ENCODE data around the gene GANAB. TPM values are rescaled to one million over a fixed set of nuclear protein-coding genes. Genes with fewer than 3 reads are reported as not detected.
"Not testable (repeated sequence)": the region's sequence is repeated elsewhere in the genome, so short reads cannot be mapped to it uniquely, and the experiment has no call there.

GANAB gene
- total and polyA plus RNA-seq, 2 donors from 2014 or later, result 110 to 309 TPM

DNA sequence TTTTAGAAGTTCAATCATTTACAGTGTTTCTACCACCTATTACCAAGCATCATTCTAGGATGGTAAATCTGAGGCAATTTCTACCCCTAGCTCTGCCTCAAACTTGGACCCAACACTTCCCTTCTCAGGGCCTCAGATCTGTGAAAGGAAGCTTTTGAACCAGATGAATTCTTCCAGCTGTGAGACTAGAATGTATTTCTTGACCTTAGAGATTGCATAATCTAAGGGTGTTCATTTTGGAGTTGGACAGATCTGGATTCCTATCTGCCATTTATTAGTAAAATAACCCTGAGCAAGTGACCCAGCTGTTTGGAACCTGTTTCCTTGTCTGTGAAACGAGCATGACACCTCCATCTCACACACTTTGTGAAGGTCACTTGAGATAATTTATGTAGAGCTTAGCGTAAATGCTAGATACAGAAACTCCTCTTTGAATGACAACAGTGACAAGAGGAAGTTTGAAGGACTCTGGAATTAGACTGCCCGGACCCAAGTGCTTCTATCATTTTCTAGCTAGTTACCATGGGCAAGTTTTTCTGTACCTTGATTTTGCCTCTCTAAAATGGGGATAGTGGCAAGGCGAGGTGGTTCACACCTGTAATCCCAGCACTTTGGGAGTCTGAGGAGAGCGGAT lies 10.5 kb upstream of the GANAB start:
- Histone ChIP-seq H3K27me3 (ENCODE audit: control insufficient read depth, insufficient read depth, low read length) (no peaks in the 10 kb centered on the region), H3K4me3 (ENCODE audit: low read length in 3 of 3) (no peak overlapping the region), H3K9me3 (ENCODE audit: control insufficient read depth in 2 of 3, insufficient read depth in 1 of 3, low read length in 3 of 3) (no peaks in the 10 kb centered on the region), H3K4me1 (ENCODE audit: control insufficient read depth in 2 of 3, insufficient read depth in 2 of 3, low read depth in 1 of 3, low read length in 3 of 3) (peaks cover 0 to 4% (median 4%) of the 10 kb centered on the region in 3 donors), H3K36me3 (ENCODE audit: control insufficient read depth in 2 of 3, insufficient read depth in 3 of 3, low read length in 3 of 3) (no peaks in the 10 kb centered on the region), H3K27ac (ENCODE audit: low read depth in 2 of 2, low read length in 2 of 2) (no peak overlapping the region), H3K9ac (ENCODE audit: low read length in 3 of 3) (no peak overlapping the region)
- DNase-seq (peak in 1 of 5 donors; percentile 15), FAIRE-seq (no peak)
- TF ChIP-seq, protein P1, sequence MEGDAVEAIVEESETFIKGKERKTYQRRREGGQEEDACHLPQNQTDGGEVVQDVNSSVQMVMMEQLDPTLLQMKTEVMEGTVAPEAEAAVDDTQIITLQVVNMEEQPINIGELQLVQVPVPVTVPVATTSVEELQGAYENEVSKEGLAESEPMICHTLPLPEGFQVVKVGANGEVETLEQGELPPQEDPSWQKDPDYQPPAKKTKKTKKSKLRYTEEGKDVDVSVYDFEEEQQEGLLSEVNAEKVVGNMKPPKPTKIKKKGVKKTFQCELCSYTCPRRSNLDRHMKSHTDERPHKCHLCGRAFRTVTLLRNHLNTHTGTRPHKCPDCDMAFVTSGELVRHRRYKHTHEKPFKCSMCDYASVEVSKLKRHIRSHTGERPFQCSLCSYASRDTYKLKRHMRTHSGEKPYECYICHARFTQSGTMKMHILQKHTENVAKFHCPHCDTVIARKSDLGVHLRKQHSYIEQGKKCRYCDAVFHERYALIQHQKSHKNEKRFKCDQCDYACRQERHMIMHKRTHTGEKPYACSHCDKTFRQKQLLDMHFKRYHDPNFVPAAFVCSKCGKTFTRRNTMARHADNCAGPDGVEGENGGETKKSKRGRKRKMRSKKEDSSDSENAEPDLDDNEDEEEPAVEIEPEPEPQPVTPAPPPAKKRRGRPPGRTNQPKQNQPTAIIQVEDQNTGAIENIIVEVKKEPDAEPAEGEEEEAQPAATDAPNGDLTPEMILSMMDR (IDR thresholded peaks at IDR 0.05; ENCODE audit: borderline replicate concordance, extremely low read depth, insufficient read depth), result no peak
- intact Hi-C loops (cut with DNase I), result no loop called here

GRCh38 chr11:62654297-62654696 lies 7.9 kb upstream of the GANAB start:
- Histone ChIP-seq H3K36me3 (ENCODE audit: control insufficient read depth in 2 of 3, insufficient read depth in 3 of 3, low read length in 3 of 3) (peaks cover 0 to 4% (median 4%) of the 10 kb centered on the region in 3 donors), H3K4me3 (ENCODE audit: low read length in 3 of 3) (no peak overlapping the region), H3K9me3 (ENCODE audit: control insufficient read depth in 2 of 3, insufficient read depth in 1 of 3, low read length in 3 of 3) (no peaks in the 10 kb centered on the region), H3K4me1 (ENCODE audit: control insufficient read depth in 2 of 3, insufficient read depth in 2 of 3, low read depth in 1 of 3, low read length in 3 of 3) (peaks cover 0 to 8% (median 4%) of the 10 kb centered on the region in 3 donors), H3K9ac (ENCODE audit: low read length in 3 of 3) (no peak overlapping the region), H3K27ac (ENCODE audit: low read depth in 2 of 2, low read length in 2 of 2) (no peak overlapping the region), H3K27me3 (ENCODE audit: control insufficient read depth, insufficient read depth, low read length) (no peaks in the 10 kb centered on the region)
- TF ChIP-seq, protein P1 (IDR thresholded peaks at IDR 0.05; ENCODE audit: borderline replicate concordance, extremely low read depth, insufficient read depth), result no peak
- intact Hi-C loops (cut with DNase I), result no loop called here
- no peak for FAIRE-seq
- DNase-seq, result no peak

DNA sequence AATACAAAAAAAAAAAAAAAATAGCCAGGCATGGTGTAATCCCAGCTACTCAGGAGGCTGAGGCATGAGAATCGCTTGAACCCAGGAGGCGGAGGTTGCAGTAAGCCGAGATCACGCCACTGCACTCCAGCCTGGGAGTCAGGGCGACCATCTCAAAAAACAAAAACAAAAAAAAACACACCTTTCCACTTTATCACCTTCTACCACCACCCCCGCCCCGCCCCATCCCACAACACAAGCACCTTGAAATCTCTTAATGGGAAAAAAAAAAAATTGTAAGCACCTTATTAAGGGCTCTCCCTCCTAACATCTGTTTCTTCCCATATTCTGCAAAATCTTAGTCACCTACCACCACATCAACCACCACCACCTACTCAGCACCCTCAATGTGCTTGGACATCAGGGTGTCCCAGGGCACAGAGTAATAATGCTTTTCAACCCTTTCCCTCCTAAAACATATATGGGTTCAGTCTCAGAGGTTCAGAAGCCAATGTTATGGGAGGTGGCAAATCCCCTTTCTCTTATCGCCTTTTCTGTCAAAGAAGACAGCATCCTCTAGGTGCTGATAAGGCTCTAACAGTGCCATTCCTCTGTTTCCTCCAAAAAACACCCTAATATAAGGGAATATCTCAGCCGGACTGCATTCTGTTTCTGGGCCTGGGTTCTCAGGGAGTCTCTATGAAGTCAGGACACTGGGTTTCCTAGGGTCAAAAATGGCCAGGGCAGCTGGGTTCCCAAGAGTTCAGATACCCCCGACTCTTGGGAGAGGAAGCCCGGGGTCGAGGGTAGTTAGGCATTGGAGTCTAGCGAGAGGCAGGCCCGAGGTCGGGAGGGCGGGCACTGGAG lies 6.0 kb upstream of the GANAB start:
- no peak for DNase-seq
- peak overlapping the region; percentile 64 to 90 (median 72) for H3K4me3 ChIP-seq (ENCODE audit: low read length in 3 of 3)
- intact Hi-C loops (cut with DNase I), result no loop called here
- FAIRE-seq, result no peak
- no peaks in the 10 kb centered on the region for H3K9me3 ChIP-seq (ENCODE audit: control insufficient read depth in 2 of 3, insufficient read depth in 1 of 3, low read length in 3 of 3)
- TF ChIP-seq, protein P1 (IDR thresholded peaks at IDR 0.05; ENCODE audit: borderline replicate concordance, extremely low read depth, insufficient read depth), result no peak
- peak overlapping the region; percentile 40 to 94 (median 80) for H3K9ac ChIP-seq (ENCODE audit: low read length in 3 of 3)
- H3K4me1 ChIP-seq (ENCODE audit: control insufficient read depth in 2 of 3, insufficient read depth in 2 of 3, low read depth in 1 of 3, low read length in 3 of 3), result peaks cover 0 to 8% (median 4%) of the 10 kb centered on the region in 3 donors
- H3K27me3 ChIP-seq (ENCODE audit: control insufficient read depth, insufficient read depth, low read length), result no peaks in the 10 kb centered on the region
- peak overlapping the region; percentile 83 to 86 for H3K27ac ChIP-seq (ENCODE audit: low read depth in 2 of 2, low read length in 2 of 2)
- peaks cover 0 to 19% (median 5%) of the 10 kb centered on the region in 3 donors for H3K36me3 ChIP-seq (ENCODE audit: control insufficient read depth in 2 of 3, insufficient read depth in 3 of 3, low read length in 3 of 3)

DNA sequence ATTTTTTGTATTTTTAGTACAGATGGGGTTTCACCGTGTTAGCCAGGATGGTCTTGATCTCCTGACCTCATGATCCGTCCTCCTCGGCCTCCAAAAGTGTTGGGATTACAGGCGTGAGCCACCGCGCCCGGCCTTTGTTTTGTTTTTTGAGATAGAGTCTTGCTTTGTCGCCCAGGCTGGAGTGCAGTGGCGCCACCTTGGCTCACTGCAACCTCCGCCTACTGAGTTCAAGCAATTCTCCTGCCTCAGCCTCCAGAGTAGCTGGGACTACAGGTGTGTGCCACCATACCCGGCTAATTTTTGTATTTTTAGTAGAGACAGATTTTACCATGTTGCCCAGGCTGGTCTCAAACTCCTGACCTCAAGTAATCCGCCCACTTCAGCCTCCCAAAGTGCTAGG lies 3.9 kb upstream of the GANAB start:
- intact Hi-C loops (cut with DNase I); H3K9me3 ChIP-seq (ENCODE audit: control insufficient read depth in 2 of 3, insufficient read depth in 1 of 3, low read length in 3 of 3); DNase-seq; H3K9ac ChIP-seq (ENCODE audit: low read length in 3 of 3); H3K4me3 ChIP-seq (ENCODE audit: low read length in 3 of 3); H3K27me3 ChIP-seq (ENCODE audit: control insufficient read depth, insufficient read depth, low read length); H3K27ac ChIP-seq (ENCODE audit: low read depth in 2 of 2, low read length in 2 of 2); FAIRE-seq: not testable (repeated sequence)
- peaks cover 0 to 19% (median 5%) of the 10 kb centered on the region in 3 donors for H3K36me3 ChIP-seq (ENCODE audit: control insufficient read depth in 2 of 3, insufficient read depth in 3 of 3, low read length in 3 of 3)
- H3K4me1 ChIP-seq (ENCODE audit: control insufficient read depth in 2 of 3, insufficient read depth in 2 of 3, low read depth in 1 of 3, low read length in 3 of 3), result peaks cover 0 to 17% (median 7%) of the 10 kb centered on the region in 3 donors

All from kidney (tissue), 14 donors.